ENCODE results near the gene SMARCD2. TPM values are rescaled to one million over a fixed set of nuclear protein-coding genes. Genes with fewer than 3 reads are reported as not detected.
"Not testable (repeated sequence)": the region's sequence is repeated elsewhere in the genome, so short reads cannot be mapped to it uniquely, and the experiment has no call there.

Gene SMARCD2
- total and polyA plus RNA-seq, 2 of the 13 experiments (the other 11 are each of a cell fraction or from before 2014, with no cell fraction given), result 122 to 150 TPM

GRCh38 chr17:63842540-63843386, at the start of gene SMARCD2 (continued):
- TF ChIP-seq ZNF749 (CRISPR knock-in tag; IDR thresholded peaks at IDR 0.05; ENCODE audit: borderline replicate concordance), result peak; percentile 92

- H3K9ac ChIP-seq (ENCODE audit: insufficient read depth, low read depth, low read length); H3K4me1 ChIP-seq (ENCODE audit: insufficient read depth, low read length); H3K4me2 ChIP-seq (ENCODE audit: low read depth, low read length); H3K79me2 ChIP-seq (ENCODE audit: insufficient read depth, low read length); in situ Hi-C loops (cut with HindIII; ENCODE audit: extremely low pct_ligation_motif_present, low pct_unique_long_range_greater_than_20kb); H2AFZ ChIP-seq (ENCODE audit: low read length); H3K36me3 ChIP-seq (replicated peaks in 1 of 2; ENCODE audit: control insufficient read depth in 1 of 2, insufficient read depth in 2 of 2, low read length in 2 of 2); BruUV-seq (replicated peaks); H4K20me1 ChIP-seq (ENCODE audit: insufficient read depth, low read length); intact Hi-C loops (cut with micrococcal nuclease; ENCODE audit: unreplicated experiment); H3K9me3 ChIP-seq (ENCODE audit: low read length); H3K4me3 ChIP-seq (replicated peaks in 1 of 3; ENCODE audit: insufficient read depth in 1 of 3, low read depth in 2 of 3, low read length in 3 of 3); H3K27ac ChIP-seq (ENCODE audit: extremely low read length, insufficient read depth, low read length); POLR2A ChIA-PET: not testable (repeated sequence)
- FAIRE-seq (peak; percentile 15), ATAC-seq (peak; percentile 96), DNase-seq (ENCODE audit: low spot score) (peak; percentile 33)
- peaks cover 1 to 10% of the 10 kb centered on the region in 2 experiments; a peak in 3 of 5 replicates for H3K27me3 ChIP-seq (ENCODE audit: control insufficient read depth in 1 of 2, insufficient read depth in 2 of 2, low read length in 2 of 2)
- CTCF ChIA-PET (ENCODE audit: low intra/inter-chr PET ratio, low total read pairs), result interaction anchor here (1.0 kb wide), 1 partner anchor 102 kb away, joined by 3 read pairs; no protein-coding TSS in a partner anchor
- peak; percentile 52 for TF ChIP-seq CTCF (CRISPR knock-in tag; IDR thresholded peaks at IDR 0.05)
- TF ChIP-seq STAG1 (CRISPR knock-in tag; IDR thresholded peaks at IDR 0.05), result peak; percentile 40
- 8% methylated on average over 12 of the region's 13 CpGs for WGBS (ENCODE audit: low lambda C conversion rate)
These were observed 46.8 kb upstream of the SMARCD2 start for GRCh38 chr17:63889026-63889848.

- H4K20me1 ChIP-seq (ENCODE audit: insufficient read depth, low read length); H3K4me1 ChIP-seq (ENCODE audit: insufficient read depth, low read length); CTCF ChIA-PET (ENCODE audit: low intra/inter-chr PET ratio, low total read pairs); in situ Hi-C loops (cut with HindIII; ENCODE audit: extremely low pct_ligation_motif_present, low pct_unique_long_range_greater_than_20kb); BruUV-seq (replicated peaks); intact Hi-C loops (cut with micrococcal nuclease; ENCODE audit: unreplicated experiment); FAIRE-seq; H3K9ac ChIP-seq (ENCODE audit: insufficient read depth, low read depth, low read length); H3K9me3 ChIP-seq (ENCODE audit: low read length); DNase-seq (ENCODE audit: low spot score); POLR2A ChIA-PET; H3K4me3 ChIP-seq (replicated peaks in 1 of 3; ENCODE audit: insufficient read depth in 1 of 3, low read depth in 2 of 3, low read length in 3 of 3); H3K27ac ChIP-seq (ENCODE audit: extremely low read length, insufficient read depth, low read length); H3K4me2 ChIP-seq (ENCODE audit: low read depth, low read length); ATAC-seq; H2AFZ ChIP-seq (ENCODE audit: low read length); H3K36me3 ChIP-seq (replicated peaks in 1 of 2; ENCODE audit: control insufficient read depth in 1 of 2, insufficient read depth in 2 of 2, low read length in 2 of 2); H3K79me2 ChIP-seq (ENCODE audit: insufficient read depth, low read length): not testable (repeated sequence)
- H3K27me3 ChIP-seq (ENCODE audit: control insufficient read depth in 1 of 2, insufficient read depth in 2 of 2, low read length in 2 of 2), result peaks cover 1 to 10% of the 10 kb centered on the region in 2 experiments; a peak in 4 of 5 replicates
- WGBS (ENCODE audit: low lambda C conversion rate), result 38% methylated on average over 8 of the region's 11 CpGs
These were observed 42.6 kb upstream of the SMARCD2 start for GRCh38 chr17:63885119-63885518.
